Kidney (tissue), 14 donors: Measurements from ENCODE around the gene SCYGR7. TPM values are rescaled to one million over a fixed set of nuclear protein-coding genes. Genes with fewer than 3 reads are reported as not detected.
"Not testable (repeated sequence)": the region's sequence is repeated elsewhere in the genome, so short reads cannot be mapped to it uniquely, and the experiment has no call there.

Experiments used
- DNase-seq, 5 donors: peaks; one replicate each; pipeline ENCODE4 v3.0.0-alpha.2; 2013 to 2020
- FAIRE-seq: peaks from 2 replicates; lab custom pipeline; 2012; peaks lifted over from hg19 to GRCh38; lab: Jason Lieb, UNC
- H3K27ac ChIP-seq, 2 donors: one replicate each; pipeline ENCODE4 v1.7.0; 2013; ENCODE audit warnings: low read depth in 2 of 2, low read length in 2 of 2, inconsistent platforms in 1 of 2
- H3K27me3 ChIP-seq: one replicate; pipeline ENCODE4 v1.7.1; 2013; ENCODE audit warnings: low read length, inconsistent platforms; ENCODE audit not compliant: control insufficient read depth, insufficient read depth
- H3K36me3 ChIP-seq, 3 donors: one replicate each; pipeline versions ENCODE4 v1.7.0 to v1.7.1; 2013; ENCODE audit warnings: low read length in 3 of 3, control low read depth in 1 of 3, inconsistent platforms in 1 of 3; ENCODE audit not compliant: insufficient read depth in 3 of 3, control insufficient read depth in 2 of 3
- H3K4me1 ChIP-seq, 3 donors: one replicate each; pipeline versions ENCODE4 v1.7.0 to v1.7.1; 2013; ENCODE audit warnings: low read length in 3 of 3, inconsistent platforms in 1 of 3, low read depth in 1 of 3; ENCODE audit not compliant: control insufficient read depth in 2 of 3, insufficient read depth in 2 of 3
- H3K4me3 ChIP-seq, 3 donors: one replicate each; pipeline versions ENCODE4 v1.7.0 to v1.8.1; 2013; ENCODE audit warnings: low read length in 3 of 3, control low read depth in 1 of 3, inconsistent platforms in 1 of 3
- H3K9ac ChIP-seq, 3 donors: one replicate each; pipeline versions ENCODE4 v1.7.0 to v1.7.1; 2013; ENCODE audit warnings: low read length in 3 of 3, control low read depth in 1 of 3, inconsistent platforms in 1 of 3
- H3K9me3 ChIP-seq, 3 donors: one replicate each; pipeline versions ENCODE4 v1.7.0 to v1.7.1; 2013; ENCODE audit warnings: low read length in 3 of 3, control low read depth in 1 of 3, inconsistent platforms in 1 of 3; ENCODE audit not compliant: control insufficient read depth in 2 of 3, insufficient read depth in 1 of 3
- CTCF ChIP-seq: IDR thresholded peaks from 3 replicates; pipeline ENCODE4 v1.5.1; 2012; ENCODE audit warnings: mild to moderate bottlenecking, moderate library complexity, borderline replicate concordance; ENCODE audit not compliant: insufficient read depth; ENCODE audit errors: extremely low read depth
- intact Hi-C: fragments of 100-400 bp; cut with DNase I; formaldehyde crosslinking; loops from one replicate; pipeline ENCODE4 v1.11.1; 2022
- polyA plus RNA-seq: library from polyadenylated mRNA; stranded (reverse); fragments of 350-450 nt; fragmentation: Illumina TruSeq; extraction: RNeasy Lipid Tissue Mini Kit (QIAGEN cat#74804); gene quantifications from one replicate; pipeline ENCODE4 v1.2.3, GENCODE V29; 2014; ENCODE audit warnings: low read depth, low replicate concordance; ENCODE audit not compliant: insufficient read depth
- total RNA-seq: library from RNA; stranded (reverse); fragmentation: NEBNext Ultra II Directional; extraction: Animal tissue kit (Norgen Biotek cat#: 25700); gene quantifications from one replicate; pipeline ENCODE4 v1.2.1, GENCODE V29; 2021
- donor health status: control.
- donor health status: control.
- donor health status: control.
- donor health status: control.
- donor health status: control.
- donor health status: DM: yes; HTN: yes; CAD: no.
- donor health status: Normal renal cell carcinoma (clear cell type).

The SCYGR7 gene
- total and polyA plus RNA-seq, 2 donors from 2014 or later, result not detected

DNA sequence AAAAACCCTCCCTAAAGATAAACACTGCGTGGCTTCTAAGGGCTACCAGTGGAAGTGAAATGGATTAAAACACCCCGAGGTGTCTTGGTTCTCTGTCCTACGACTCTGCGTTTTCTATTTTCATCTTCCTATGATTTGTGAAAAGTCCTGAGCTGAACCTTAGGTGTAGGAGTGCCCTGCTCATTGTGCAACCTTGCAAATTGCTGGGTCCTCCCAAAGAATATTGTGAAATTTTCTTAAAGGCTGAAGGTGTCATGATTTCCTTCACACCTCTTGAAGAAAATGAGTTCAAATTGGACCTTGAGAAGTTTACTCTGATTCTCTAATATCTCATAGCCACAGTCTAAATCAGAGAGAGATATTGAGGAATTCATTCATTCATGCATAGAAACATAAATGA is 8.5 kb upstream of the SCYGR7 start:
- Histone ChIP-seq H3K36me3 (no peaks in the 10 kb centered on the region), H3K27me3 (no peaks in the 10 kb centered on the region), H3K9me3 (no peaks in the 10 kb centered on the region), H3K27ac (no peak overlapping the region), H3K4me3 (no peak overlapping the region), H3K4me1 (no peaks in the 10 kb centered on the region), H3K9ac (no peak overlapping the region)
- intact Hi-C loops, result no loop called here
- FAIRE-seq (no peak), DNase-seq (no peak)
- TF ChIP-seq CTCF, result no peak

DNA sequence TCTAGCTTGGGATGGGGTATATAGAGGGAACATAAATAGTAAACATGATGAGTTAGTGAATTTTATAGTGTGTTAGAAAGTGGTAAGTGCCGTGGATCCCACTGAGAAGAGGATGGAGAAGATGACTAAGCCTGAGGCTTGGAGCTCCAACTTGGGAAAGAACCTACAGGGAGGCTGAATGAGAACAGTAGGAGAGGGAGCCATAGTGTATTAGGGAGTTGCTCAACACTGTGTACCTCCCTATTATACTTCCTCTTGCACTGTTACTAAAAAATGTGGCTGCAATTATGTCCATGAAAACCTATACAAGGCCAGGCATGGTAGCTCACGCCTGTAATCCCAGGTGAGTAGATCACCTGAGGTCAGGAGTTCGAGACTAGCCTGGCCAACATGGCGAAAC is 7.5 kb upstream of the SCYGR7 start:
- no peak for FAIRE-seq
- no peaks in the 10 kb centered on the region for H3K9me3 ChIP-seq
- no peak overlapping the region for H3K4me3 ChIP-seq
- intact Hi-C loops, result no loop called here
- no peaks in the 10 kb centered on the region for H3K4me1 ChIP-seq
- H3K36me3 ChIP-seq, result no peaks in the 10 kb centered on the region
- DNase-seq, result no peak
- no peak for TF ChIP-seq CTCF
- H3K27me3 ChIP-seq, result no peaks in the 10 kb centered on the region
- H3K9ac ChIP-seq, result no peak overlapping the region
- H3K27ac ChIP-seq, result no peak overlapping the region

GRCh38 chr2:227722821-227723220 is 5.3 kb upstream of the SCYGR7 start:
- intact Hi-C loops, FAIRE-seq, H3K9ac ChIP-seq, H3K36me3 ChIP-seq, H3K9me3 ChIP-seq, H3K4me3 ChIP-seq, H3K27ac ChIP-seq, H3K4me1 ChIP-seq, H3K27me3 ChIP-seq: not testable (repeated sequence)
- peak in 2 of 5 donors; percentile 13 to 29 for DNase-seq

GRCh38 chr2:227724394-227725039 is 3.6 kb upstream of the SCYGR7 start, which contains the start of gene SCYGR6:
TSS of gene SCYGR6 (minus strand) at chr2:227724757. CDS start at chr2:227724757, 0 bp downstream.
- intact Hi-C loops, result no loop called here
- no peaks in the 10 kb centered on the region for H3K9me3 ChIP-seq
- H3K27me3 ChIP-seq, result no peaks in the 10 kb centered on the region
- H3K4me3 ChIP-seq, result no peak within 1 kb of the TSS
- H3K36me3 ChIP-seq, result no peaks in the 10 kb centered on the region
- no peak for DNase-seq
- no peaks in the 10 kb centered on the region for H3K4me1 ChIP-seq
- TF ChIP-seq CTCF, result no peak
- H3K9ac ChIP-seq, result no peak within 1 kb of the TSS
- FAIRE-seq, result no peak
- no peak within 1 kb of the TSS for H3K27ac ChIP-seq
